Measurements from ENCODE around the gene B4GALT6. TPM values are rescaled to one million over a fixed set of nuclear protein-coding genes. Genes with fewer than 3 reads are reported as not detected.

The B4GALT6 gene
- total and polyA plus RNA-seq, 2 of the 13 experiments (the other 11 are each of a cell fraction or from before 2014, with no cell fraction given), result 1.9 to 3.3 TPM

GRCh38 chr18:31583185-31583854, 101.1 kb downstream of the B4GALT6 start (continued):
- TF ChIP-seq SALL2 (CRISPR knock-in tag; IDR thresholded peaks at IDR 0.05), result no peak
- no peak for TF ChIP-seq ZNF10 (CRISPR knock-in tag; IDR thresholded peaks at IDR 0.05; ENCODE audit: borderline replicate concordance, low read depth)
- TF ChIP-seq SIN3B (IDR thresholded peaks at IDR 0.05; ENCODE audit: low read length), result no peak
- no peak for TF ChIP-seq MBNL3 (CRISPR knock-in tag; conservative IDR thresholded peaks at IDR 0.05)
- TF ChIP-seq SPEN (CRISPR knock-in tag; IDR thresholded peaks at IDR 0.05; ENCODE audit: low read depth), result no peak
- peak; percentile 51; the same call in 1 of the 2 replicates for TF ChIP-seq PPARG (CRISPR knock-in tag; conservative IDR thresholded peaks at IDR 0.05)
- TF ChIP-seq ZNF326 (CRISPR knock-in tag; IDR thresholded peaks at IDR 0.05; ENCODE audit: borderline replicate concordance), result no peak
- TF ChIP-seq ZBTB14 (CRISPR knock-in tag; IDR thresholded peaks at IDR 0.05), result no peak
- TF ChIP-seq POGZ (CRISPR knock-in tag; IDR thresholded peaks at IDR 0.05), result 0 out of 2 replicates have a peak, but pooled peaks have one; percentile 17
- no peak for TF ChIP-seq ZNF546 (CRISPR knock-in tag; conservative IDR thresholded peaks at IDR 0.05)
- peak; percentile 40; the same call in 1 of the 2 replicates for TF ChIP-seq ISL2 (CRISPR knock-in tag; IDR thresholded peaks at IDR 0.05)
- no peak for TF ChIP-seq ZNF331 (CRISPR knock-in tag; IDR thresholded peaks at IDR 0.05)
- TF ChIP-seq DR1 (CRISPR knock-in tag; IDR thresholded peaks at IDR 0.05), result no peak
- no peak for TF ChIP-seq ZNF276 (CRISPR knock-in tag; IDR thresholded peaks at IDR 0.05; ENCODE audit: low read depth)
- TF ChIP-seq ARID4A (CRISPR knock-in tag; IDR thresholded peaks at IDR 0.05; ENCODE audit: borderline replicate concordance), result no peak
- TF ChIP-seq SYNCRIP (IDR thresholded peaks at IDR 0.05; ENCODE audit: insufficient read depth, low read depth, low read length), result no peak
- no peak for TF ChIP-seq ZBTB21 (CRISPR knock-in tag; IDR thresholded peaks at IDR 0.05)
- peak; percentile 57 for TF ChIP-seq HNF4A (CRISPR knock-in tag; IDR thresholded peaks at IDR 0.05)
- TF ChIP-seq ZBTB7A (CRISPR knock-in tag; IDR thresholded peaks at IDR 0.05), result no peak
- TF ChIP-seq ZNF589 (CRISPR knock-in tag; conservative IDR thresholded peaks at IDR 0.05), result no peak

Measured in HepG2 (cell line).